Stomach smooth muscle (tissue), 2 donors: ENCODE measurements around the gene DDAH1.

Experiments used
- H3K27ac ChIP-seq: one replicate; pipeline ENCODE4 v1.7.0; 2013; ENCODE audit warnings: mild to moderate bottlenecking, low read length, inconsistent platforms
- H3K27me3 ChIP-seq, 2 donors: one replicate each; pipeline ENCODE4 v1.7.0; 2013; ENCODE audit warnings: low read length in 2 of 2; ENCODE audit not compliant: insufficient read depth in 2 of 2, control insufficient read depth in 1 of 2
- H3K36me3 ChIP-seq, 2 donors: one replicate each; pipeline ENCODE4 v1.7.0; 2013; ENCODE audit warnings: low read length in 2 of 2; ENCODE audit not compliant: control insufficient read depth in 2 of 2, insufficient read depth in 2 of 2
- H3K4me1 ChIP-seq: one replicate; pipeline ENCODE4 v1.7.0; 2013; ENCODE audit warnings: low read length; ENCODE audit not compliant: control insufficient read depth, insufficient read depth
- H3K4me3 ChIP-seq, 2 donors: one replicate each; pipeline ENCODE4 v1.7.0; 2013; ENCODE audit warnings: low read length in 2 of 2
- H3K9ac ChIP-seq, 2 donors: one replicate each; pipeline ENCODE4 v1.7.0; 2013; ENCODE audit warnings: low read length in 2 of 2, mild to moderate bottlenecking in 1 of 2
- H3K9me3 ChIP-seq, 2 donors: one replicate each; pipeline ENCODE4 v1.7.0; 2013; ENCODE audit warnings: low read length in 2 of 2; ENCODE audit not compliant: control insufficient read depth in 2 of 2
- donor health status: healthy.
- donor health status: Pancreatic carcinoma.

The DDAH1 gene

GRCh38 chr1:85275701-85276214 is 189.2 kb downstream of the DDAH1 start:
- Histone ChIP-seq H3K36me3 (peaks cover 2 to 4% of the 10 kb centered on the region in 2 donors), H3K27ac (peak overlapping the region; percentile 84), H3K27me3 (no peaks in the 10 kb centered on the region), H3K9me3 (no peaks in the 10 kb centered on the region), H3K4me1 (peaks cover 16% of the 10 kb centered on the region), H3K4me3 (peak overlapping the region; percentile 97 to 100), H3K9ac (peak overlapping the region; percentile 95 to 97)

- no peak overlapping the region for H3K27ac ChIP-seq
- peaks cover 16% of the 10 kb centered on the region for H3K4me1 ChIP-seq
- peak overlapping the region in 1 of 2 donors; percentile 95 for H3K9ac ChIP-seq
- H3K27me3 ChIP-seq = no peaks in the 10 kb centered on the region
- peaks cover 5 to 6% of the 10 kb centered on the region in 2 donors for H3K36me3 ChIP-seq
- H3K9me3 ChIP-seq = no peaks in the 10 kb centered on the region
- H3K4me3 ChIP-seq = peak overlapping the region; percentile 97 to 100
These were observed 189.9 kb downstream of the DDAH1 start for GRCh38 chr1:85274969-85275453.

GRCh38 chr1:85273397-85273796 is 191.6 kb downstream of the DDAH1 start:
- peaks cover 11% of the 10 kb centered on the region for H3K4me1 ChIP-seq
- H3K9me3 ChIP-seq = no peaks in the 10 kb centered on the region
- H3K36me3 ChIP-seq = peaks cover 15 to 19% of the 10 kb centered on the region in 2 donors
- H3K9ac ChIP-seq = no peak overlapping the region
- H3K27ac ChIP-seq = no peak overlapping the region
- no peaks in the 10 kb centered on the region for H3K27me3 ChIP-seq
- no peak overlapping the region for H3K4me3 ChIP-seq

- no peak overlapping the region for H3K4me3 ChIP-seq
- no peaks in the 10 kb centered on the region for H3K9me3 ChIP-seq
- no peak overlapping the region for H3K9ac ChIP-seq
- peaks cover 19 to 24% of the 10 kb centered on the region in 2 donors for H3K36me3 ChIP-seq
- no peaks in the 10 kb centered on the region for H3K27me3 ChIP-seq
- H3K27ac ChIP-seq = no peak overlapping the region
- no peaks in the 10 kb centered on the region for H3K4me1 ChIP-seq
These were observed 196.0 kb downstream of the DDAH1 start for GRCh38 chr1:85268801-85269585.
